HG02840 (cell line): ENCODE results near the gene TMEM45A.
"Not testable (repeated sequence)": the region's sequence is repeated elsewhere in the genome, so short reads cannot be mapped to it uniquely, and the experiment has no call there.

Experiments used
- ATAC-seq: cut with Tn5 transposase; IDR thresholded peaks from one replicate; pipeline ENCODE4 v1.9.1; 2021; ENCODE audit warnings: mild to moderate bottlenecking, moderate library complexity, moderate number of reproducible peaks; ENCODE audit not compliant: unreplicated experiment, low FRiP score

Gene TMEM45A

GRCh38 chr3:100482176-100482575, 10.2 kb upstream of the TMEM45A start:
- ATAC-seq: no peak

- ATAC-seq: no peak
These were observed 8.9 kb upstream of the TMEM45A start for GRCh38 chr3:100483529-100483928.

GRCh38 chr3:100486808-100487207, 5.6 kb upstream of the TMEM45A start:
- no peak for ATAC-seq

GRCh38 chr3:100489118-100489517, 3.3 kb upstream of the TMEM45A start:
- ATAC-seq: no peak

GRCh38 chr3:100496711-100497261, 4.4 kb downstream of the TMEM45A start:
- ATAC-seq: no peak

GRCh38 chr3:100499651-100500050, 7.2 kb downstream of the TMEM45A start:
- no peak for ATAC-seq

GRCh38 chr3:100500320-100500880, 8.0 kb downstream of the TMEM45A start:
- no peak for ATAC-seq

GRCh38 chr3:100503448-100503847, 11.0 kb downstream of the TMEM45A start:
- ATAC-seq: no peak

GRCh38 chr3:100506355-100506754, 13.9 kb downstream of the TMEM45A start:
- no peak for ATAC-seq

- ATAC-seq: not testable (repeated sequence)
These were observed 17.4 kb downstream of the TMEM45A start for GRCh38 chr3:100509818-100510217.

GRCh38 chr3:100516232-100516631, 23.8 kb downstream of the TMEM45A start:
- ATAC-seq: no peak

GRCh38 chr3:100516838-100517237, 24.4 kb downstream of the TMEM45A start:
- ATAC-seq: no peak

GRCh38 chr3:100517276-100517675, 24.9 kb downstream of the TMEM45A start:
- ATAC-seq: no peak

- ATAC-seq: no peak
These were observed 25.8 kb downstream of the TMEM45A start for GRCh38 chr3:100518244-100518643.

GRCh38 chr3:100518983-100519382, 26.6 kb downstream of the TMEM45A start:
- ATAC-seq: no peak

GRCh38 chr3:100521439-100521845, 29.0 kb downstream of the TMEM45A start:
- no peak for ATAC-seq

GRCh38 chr3:100522125-100522524, 29.7 kb downstream of the TMEM45A start:
- ATAC-seq: no peak

GRCh38 chr3:100523050-100523760, 30.8 kb downstream of the TMEM45A start:
- ATAC-seq: no peak

GRCh38 chr3:100525753-100526612, 33.6 kb downstream of the TMEM45A start:
- no peak for ATAC-seq

- no peak for ATAC-seq
These were observed 34.4 kb downstream of the TMEM45A start for GRCh38 chr3:100526613-100527346.
